A549 (cell line): ENCODE results near the gene FTCD.

Source experiments
- CHD4 ChIP-seq: fragments of 200-600 bp; sonication (generic); IDR thresholded peaks from 2 replicates; pipeline ENCODE4 v1.6.1; 2016; ENCODE audit warnings: antibody characterized with exemption, mild to moderate bottlenecking, borderline replicate concordance
- EP300 ChIP-seq, 2 experiments: fragments of >200 bp; sonication (Bioruptor Twin); formaldehyde crosslinking; IDR thresholded peaks; 2 replicates in 1 of 2; 3 replicates in 1 of 2; pipeline ENCODE4 v1.6.1; 2016 to 2017
- FOSL2 ChIP-seq, 2 experiments: fragments of 450-650 bp in 1 of 2; fragments of >200 bp in 1 of 2; sonication (Bioruptor Twin) in 1 of 2; formaldehyde crosslinking; IDR thresholded peaks; 2 replicates each; pipeline versions ENCODE4 v1.5.0 to v1.6.1; 2016 to 2020; ENCODE audit warnings: mild to moderate bottlenecking in 1 of 2, moderate library complexity in 1 of 2
- NFE2L2 ChIP-seq: fragments of 150-350 bp; conservative IDR thresholded peaks from 2 replicates; pipeline ENCODE4 v1.6.1; 2014; ENCODE audit warnings: low read length
- RFX5 ChIP-seq: fragments of 450-650 bp; IDR thresholded peaks from 2 replicates; pipeline ENCODE4 v1.7.1; 2014; ENCODE audit warnings: antibody characterized with exemption, mild to moderate bottlenecking, moderate library complexity
- ZC3H11A ChIP-seq: fragments of 450-650 bp; IDR thresholded peaks from 2 replicates; pipeline ENCODE4 v1.6.1; 2014; ENCODE audit warnings: antibody characterized with exemption, mild to moderate bottlenecking
- TF ChIP-seq, protein P1 (sequence below): fragments of >200 bp; sonication (Bioruptor Twin); formaldehyde crosslinking; IDR thresholded peaks from 3 replicates; pipeline ENCODE4 v1.5.1; 2016

- TF ChIP-seq, protein P1, sequence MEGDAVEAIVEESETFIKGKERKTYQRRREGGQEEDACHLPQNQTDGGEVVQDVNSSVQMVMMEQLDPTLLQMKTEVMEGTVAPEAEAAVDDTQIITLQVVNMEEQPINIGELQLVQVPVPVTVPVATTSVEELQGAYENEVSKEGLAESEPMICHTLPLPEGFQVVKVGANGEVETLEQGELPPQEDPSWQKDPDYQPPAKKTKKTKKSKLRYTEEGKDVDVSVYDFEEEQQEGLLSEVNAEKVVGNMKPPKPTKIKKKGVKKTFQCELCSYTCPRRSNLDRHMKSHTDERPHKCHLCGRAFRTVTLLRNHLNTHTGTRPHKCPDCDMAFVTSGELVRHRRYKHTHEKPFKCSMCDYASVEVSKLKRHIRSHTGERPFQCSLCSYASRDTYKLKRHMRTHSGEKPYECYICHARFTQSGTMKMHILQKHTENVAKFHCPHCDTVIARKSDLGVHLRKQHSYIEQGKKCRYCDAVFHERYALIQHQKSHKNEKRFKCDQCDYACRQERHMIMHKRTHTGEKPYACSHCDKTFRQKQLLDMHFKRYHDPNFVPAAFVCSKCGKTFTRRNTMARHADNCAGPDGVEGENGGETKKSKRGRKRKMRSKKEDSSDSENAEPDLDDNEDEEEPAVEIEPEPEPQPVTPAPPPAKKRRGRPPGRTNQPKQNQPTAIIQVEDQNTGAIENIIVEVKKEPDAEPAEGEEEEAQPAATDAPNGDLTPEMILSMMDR, result no peak
- no peak for TF ChIP-seq CHD4
- no peak for TF ChIP-seq NFE2L2
- TF ChIP-seq ZC3H11A, result no peak
- no peak for TF ChIP-seq RFX5
- TF ChIP-seq FOSL2 (IDR thresholded peaks at IDR 0.05), result no peak
- TF ChIP-seq FOSL2 (CRISPR knock-in tag; IDR thresholded peaks at IDR 0.05), result no peak
- no peak for TF ChIP-seq EP300 (IDR thresholded peaks at IDR 0.05)
Observed at GRCh38 chr21:46144464-46145070, 10.8 kb downstream of the FTCD start.
